Measurements from ENCODE around the gene REEP1. TPM values are rescaled to one million over a fixed set of nuclear protein-coding genes. Genes with fewer than 3 reads are reported as not detected.

REEP1 gene
- total and polyA plus RNA-seq, 2 of the 8 experiments (the other 6 are each of a cell fraction or from before 2014, with no cell fraction given) = 0.74 to 1.5 TPM

DNA sequence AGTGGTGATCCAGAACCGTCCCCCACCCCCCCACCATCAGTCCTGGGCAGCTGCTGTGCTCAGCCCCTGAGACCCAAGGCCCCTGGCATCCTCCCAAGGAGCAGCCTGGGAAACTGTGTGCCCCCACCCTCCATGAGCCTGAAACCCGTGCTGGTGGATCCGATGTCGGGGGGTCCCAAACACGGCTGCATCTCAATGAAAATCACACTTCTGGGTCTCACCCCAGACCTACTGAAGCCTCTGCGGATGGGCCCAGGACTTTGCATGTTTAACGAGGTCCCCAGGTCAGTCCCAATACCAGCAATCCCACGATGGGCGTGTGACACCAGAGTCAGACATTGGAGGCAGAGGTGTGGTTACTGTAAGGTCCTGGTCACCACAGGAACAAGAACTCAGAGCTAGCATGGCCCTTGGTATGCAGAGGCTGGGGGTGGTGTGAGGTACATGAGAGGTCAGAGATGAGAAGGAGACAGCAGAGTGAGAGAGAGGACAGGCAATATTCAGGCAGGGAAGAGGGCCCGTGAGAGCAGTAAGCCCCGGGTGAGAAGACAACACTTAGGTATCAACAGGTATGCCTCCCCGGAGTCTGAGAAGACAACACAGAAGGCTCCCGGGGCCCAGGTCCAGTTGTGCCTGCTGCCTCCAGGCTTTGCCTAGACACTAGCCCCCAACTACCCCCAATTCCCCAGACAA lies 105.6 kb downstream of the REEP1 start (continued):
- TF ChIP-seq RNF2 (IDR thresholded peaks at IDR 0.05; ENCODE audit: borderline replicate concordance, low read depth, low read length, missing control alignments, poor library complexity, severe bottlenecking) (no peak), NANOG (IDR thresholded peaks at IDR 0.05; ENCODE audit: insufficient read depth, low read depth, low read length, poor library complexity, severe bottlenecking) (no peak), SP1 (IDR thresholded peaks at IDR 0.05; ENCODE audit: low read depth, low read length) (no peak), NRF1 (IDR thresholded peaks at IDR 0.05; ENCODE audit: low read depth, low read length) (no peak)

Measured in H1 (cell line).